SK-N-SH (cell line): Measurements from ENCODE around the gene BNIP1.

ENCODE experiments used
- CHD2 ChIP-seq: fragments of 150-350 bp; IDR thresholded peaks from 2 replicates; pipeline ENCODE4 v1.6.1; 2018; ENCODE audit warnings: low read length; ENCODE audit not compliant: partially characterized antibody
- FOXJ3 ChIP-seq: sonication (generic); formaldehyde crosslinking; IDR thresholded peaks from 2 replicates; pipeline ENCODE4 v1.5.1; 2020; ENCODE audit warnings: mild to moderate bottlenecking, missing genetic modification reagents
- JUND ChIP-seq: IDR thresholded peaks from 2 replicates; pipeline ENCODE4 v1.4.0; 2012
- MAX ChIP-seq: IDR thresholded peaks from 2 replicates; pipeline ENCODE4 v1.4.0; 2012; ENCODE audit warnings: low read depth
- RAD21 ChIP-seq: IDR thresholded peaks from 2 replicates; pipeline ENCODE4 v1.6.1; 2012; ENCODE audit warnings: mild to moderate bottlenecking, low read length
- REST ChIP-seq: IDR thresholded peaks from 2 replicates; pipeline ENCODE4 v1.6.1; 2012; ENCODE audit warnings: mild to moderate bottlenecking, low read depth, low read length, moderate library complexity
- RFX5 ChIP-seq: IDR thresholded peaks from 2 replicates; pipeline ENCODE4 v1.6.1; 2012; ENCODE audit warnings: mild to moderate bottlenecking, improper control_type of control experiment, low read length
- TAF1 ChIP-seq: IDR thresholded peaks from 2 replicates; pipeline ENCODE4 v1.6.1; 2012; ENCODE audit warnings: low read depth, mild to moderate bottlenecking, low read length, moderate library complexity, borderline replicate concordance
- YY1 ChIP-seq: IDR thresholded peaks from 2 replicates; pipeline ENCODE4 v1.4.0; 2012; ENCODE audit warnings: low read depth, mild to moderate bottlenecking
- ZBTB33 ChIP-seq: IDR thresholded peaks from 2 replicates; pipeline ENCODE4 v1.4.0; 2012; ENCODE audit warnings: low read depth, borderline replicate concordance
- TF ChIP-seq, protein P1 (sequence below): fragments of 200-600 bp; sonication (generic); IDR thresholded peaks from 2 replicates; pipeline ENCODE4 v1.6.1; 2017; ENCODE audit warnings: antibody characterized with exemption, mild to moderate bottlenecking, moderate library complexity
- TF ChIP-seq, protein P2 (sequence below): fragments of 150-350 bp; IDR thresholded peaks from 2 replicates; pipeline ENCODE4 v1.6.1; 2017; ENCODE audit warnings: antibody characterized with exemption, low read length, low read depth, borderline replicate concordance

DNA sequence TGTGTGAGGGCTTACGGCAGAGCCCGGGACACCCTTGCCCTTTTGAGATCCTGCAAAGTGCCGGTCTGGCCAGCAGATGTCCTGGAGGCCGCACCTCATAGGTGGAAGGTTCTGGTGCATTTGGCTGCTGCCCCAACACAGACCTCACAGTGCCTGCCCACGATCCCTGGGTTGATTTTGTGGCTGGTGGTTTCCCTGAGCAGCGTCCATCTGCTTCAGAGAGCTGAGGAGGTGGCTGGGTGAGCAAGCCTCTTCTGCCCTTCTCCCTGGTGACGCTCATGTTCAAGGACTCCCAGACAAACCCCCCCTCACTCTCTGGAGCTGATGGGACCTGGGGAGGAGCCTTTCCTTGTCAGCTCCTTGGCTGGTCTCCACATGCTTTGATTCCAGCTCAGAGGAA lies 18.9 kb downstream of the BNIP1 start:
- TF ChIP-seq, protein P1, sequence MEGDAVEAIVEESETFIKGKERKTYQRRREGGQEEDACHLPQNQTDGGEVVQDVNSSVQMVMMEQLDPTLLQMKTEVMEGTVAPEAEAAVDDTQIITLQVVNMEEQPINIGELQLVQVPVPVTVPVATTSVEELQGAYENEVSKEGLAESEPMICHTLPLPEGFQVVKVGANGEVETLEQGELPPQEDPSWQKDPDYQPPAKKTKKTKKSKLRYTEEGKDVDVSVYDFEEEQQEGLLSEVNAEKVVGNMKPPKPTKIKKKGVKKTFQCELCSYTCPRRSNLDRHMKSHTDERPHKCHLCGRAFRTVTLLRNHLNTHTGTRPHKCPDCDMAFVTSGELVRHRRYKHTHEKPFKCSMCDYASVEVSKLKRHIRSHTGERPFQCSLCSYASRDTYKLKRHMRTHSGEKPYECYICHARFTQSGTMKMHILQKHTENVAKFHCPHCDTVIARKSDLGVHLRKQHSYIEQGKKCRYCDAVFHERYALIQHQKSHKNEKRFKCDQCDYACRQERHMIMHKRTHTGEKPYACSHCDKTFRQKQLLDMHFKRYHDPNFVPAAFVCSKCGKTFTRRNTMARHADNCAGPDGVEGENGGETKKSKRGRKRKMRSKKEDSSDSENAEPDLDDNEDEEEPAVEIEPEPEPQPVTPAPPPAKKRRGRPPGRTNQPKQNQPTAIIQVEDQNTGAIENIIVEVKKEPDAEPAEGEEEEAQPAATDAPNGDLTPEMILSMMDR, result no peak
- TF ChIP-seq ZBTB33, result no peak
- no peak for TF ChIP-seq TAF1
- TF ChIP-seq RFX5, result no peak
- no peak for TF ChIP-seq FOXJ3
- TF ChIP-seq MAX, result no peak
- TF ChIP-seq REST, result no peak
- no peak for TF ChIP-seq RAD21
- no peak for TF ChIP-seq CHD2
- TF ChIP-seq, protein P2, sequence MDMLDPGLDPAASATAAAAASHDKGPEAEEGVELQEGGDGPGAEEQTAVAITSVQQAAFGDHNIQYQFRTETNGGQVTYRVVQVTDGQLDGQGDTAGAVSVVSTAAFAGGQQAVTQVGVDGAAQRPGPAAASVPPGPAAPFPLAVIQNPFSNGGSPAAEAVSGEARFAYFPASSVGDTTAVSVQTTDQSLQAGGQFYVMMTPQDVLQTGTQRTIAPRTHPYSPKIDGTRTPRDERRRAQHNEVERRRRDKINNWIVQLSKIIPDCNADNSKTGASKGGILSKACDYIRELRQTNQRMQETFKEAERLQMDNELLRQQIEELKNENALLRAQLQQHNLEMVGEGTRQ, result no peak
- no peak for TF ChIP-seq JUND
- no peak for TF ChIP-seq YY1
